ENCODE measurements around the gene CHST6. TPM values are rescaled to one million over a fixed set of nuclear protein-coding genes. Genes with fewer than 3 reads are reported as not detected.
"Not testable (repeated sequence)": the region's sequence is repeated elsewhere in the genome, so short reads cannot be mapped to it uniquely, and the experiment has no call there.

The CHST6 gene
- 1.4 TPM for total RNA-seq
- long read RNA-seq, partial matches to known transcripts, result 0 of 2 reads
- long read RNA-seq, other reads (novel, unspliced or antisense), result 2 of 2 reads

- intact Hi-C loops (cut with micrococcal nuclease), result no loop called here
- DNase-seq, result peak; percentile 41
- no peak for TF ChIP-seq CTCF (IDR thresholded peaks at IDR 0.05; ENCODE audit: borderline replicate concordance)
- no peaks in the 10 kb centered on the region for H3K36me3 ChIP-seq
- peaks cover 24% of the 10 kb centered on the region for H3K4me1 ChIP-seq
- H3K4me3 ChIP-seq, result peak within 1 kb of the TSS; percentile 63
- peaks cover 33% of the 10 kb centered on the region for H3K27me3 ChIP-seq (ENCODE audit: low read depth)
- no peak within 1 kb of the TSS for H3K27ac ChIP-seq (replicated peaks)
- no peaks in the 10 kb centered on the region for H3K9me3 ChIP-seq (replicated peaks)
Observed at GRCh38 chr16:75495076-75495674, at the start of gene CHST6. Gene CHST6 (minus strand): TSS chr16:75495441. CDS start chr16:75479828, 15,613 bp downstream.

DNA sequence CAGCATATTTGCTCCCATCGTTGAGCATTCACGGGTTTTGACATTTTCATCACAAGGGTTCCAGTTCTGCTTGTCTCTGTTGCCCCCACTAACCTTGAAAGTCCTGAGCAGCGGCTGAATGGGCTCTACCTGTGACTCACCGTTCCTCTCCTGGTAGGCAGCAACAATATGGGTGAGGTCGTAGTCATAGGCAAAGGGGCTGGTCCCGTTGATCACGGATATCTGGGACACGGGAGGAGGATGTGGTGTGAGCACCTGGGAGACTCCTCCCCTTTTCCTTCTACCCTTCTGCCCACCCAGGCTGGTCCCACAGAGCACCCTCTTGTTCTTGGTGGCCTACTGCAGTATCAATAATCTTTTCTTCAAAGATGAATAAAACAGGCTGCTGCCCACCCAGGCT, 47.2 kb upstream of the CHST6 start:
- H3K4me1 ChIP-seq, result peaks cover 14% of the 10 kb centered on the region
- peaks cover 14% of the 10 kb centered on the region for H3K36me3 ChIP-seq
- DNase-seq; H3K9me3 ChIP-seq (replicated peaks); H3K4me3 ChIP-seq; H3K27ac ChIP-seq (replicated peaks); H3K27me3 ChIP-seq (ENCODE audit: low read depth); intact Hi-C loops (cut with micrococcal nuclease): not testable (repeated sequence)

DNA sequence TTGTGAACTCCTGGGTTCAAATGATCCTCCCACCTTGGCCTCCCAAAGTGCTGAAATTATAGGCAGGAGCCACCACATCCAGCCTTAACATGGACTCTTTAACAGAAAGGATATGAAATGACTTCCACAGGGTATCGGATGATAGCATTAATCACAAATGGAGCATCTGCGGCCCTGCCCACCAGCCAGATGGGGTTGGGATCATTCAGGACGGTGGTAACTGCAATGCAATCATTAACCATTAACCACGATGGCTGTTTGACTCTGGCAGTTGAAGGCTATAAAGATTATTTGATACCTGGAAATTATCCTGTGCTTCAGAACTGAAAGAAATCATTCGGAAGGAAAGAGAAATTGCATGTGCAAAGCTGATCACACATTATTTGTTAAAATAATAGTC, 46.0 kb upstream of the CHST6 start:
- no peak for TF ChIP-seq CTCF (IDR thresholded peaks at IDR 0.05; ENCODE audit: borderline replicate concordance)
- H3K4me1 ChIP-seq, result peaks cover 14% of the 10 kb centered on the region
- H3K9me3 ChIP-seq (replicated peaks), result no peaks in the 10 kb centered on the region
- no peaks in the 10 kb centered on the region for H3K27me3 ChIP-seq (ENCODE audit: low read depth)
- intact Hi-C loops (cut with micrococcal nuclease), result no loop called here
- peaks cover 14% of the 10 kb centered on the region for H3K36me3 ChIP-seq
- no peak overlapping the region for H3K4me3 ChIP-seq
- no peak for DNase-seq
- no peak overlapping the region for H3K27ac ChIP-seq (replicated peaks)

- peaks cover 14% of the 10 kb centered on the region for H3K4me1 ChIP-seq
- H3K27me3 ChIP-seq (ENCODE audit: low read depth); H3K9me3 ChIP-seq (replicated peaks); H3K4me3 ChIP-seq; intact Hi-C loops (cut with micrococcal nuclease); H3K36me3 ChIP-seq; DNase-seq: not testable (repeated sequence)
- peak overlapping the region; percentile 73 for H3K27ac ChIP-seq (replicated peaks)
Observed at GRCh38 chr16:75538882-75539565, 43.8 kb upstream of the CHST6 start.

- Histone ChIP-seq H3K4me1 (peaks cover 14% of the 10 kb centered on the region), H3K4me3 (no peak overlapping the region), H3K36me3 (peaks cover 4% of the 10 kb centered on the region), H3K27me3 (ENCODE audit: low read depth) (no peaks in the 10 kb centered on the region), H3K27ac (replicated peaks) (peak overlapping the region; percentile 73), H3K9me3 (replicated peaks) (no peaks in the 10 kb centered on the region)
- DNase-seq, result no peak
- no peak for TF ChIP-seq CTCF (IDR thresholded peaks at IDR 0.05; ENCODE audit: borderline replicate concordance)
- intact Hi-C loops (cut with micrococcal nuclease), result no loop called here
Observed at GRCh38 chr16:75537776-75538175, 42.5 kb upstream of the CHST6 start.

- peaks cover 14% of the 10 kb centered on the region for H3K4me1 ChIP-seq
- H3K4me3 ChIP-seq, result no peak within 1 kb of the TSS
- H3K27me3 ChIP-seq (ENCODE audit: low read depth), result no peaks in the 10 kb centered on the region
- intact Hi-C loops (cut with micrococcal nuclease), result no loop called here
- no peaks in the 10 kb centered on the region for H3K36me3 ChIP-seq
- no peak within 1 kb of the TSS for H3K27ac ChIP-seq (replicated peaks)
- no peak for TF ChIP-seq CTCF (IDR thresholded peaks at IDR 0.05; ENCODE audit: borderline replicate concordance)
- DNase-seq, result no peak
- no peaks in the 10 kb centered on the region for H3K9me3 ChIP-seq (replicated peaks)
Observed at GRCh38 chr16:75535901-75536300, 40.7 kb upstream of the CHST6 start, which contains the start of gene CHST5. Gene CHST5 (minus strand): TSS chr16:75536108. CDS start chr16:75530384, 5,724 bp downstream.
